ENCODE results near the gene BRICD5. TPM values are rescaled to one million over a fixed set of nuclear protein-coding genes. Genes with fewer than 3 reads are reported as not detected.
A peak's percentile ranks its signal among the peaks of the same experiment; 100 is the strongest.
"Not testable (repeated sequence)": the region's sequence is repeated elsewhere in the genome, so short reads cannot be mapped to it uniquely, and the experiment has no call there.

BRICD5 gene
- total RNA-seq (2014; rRNA removed; shearing (Covaris generic)): 1.9 and 2.1 TPM in 2 replicates

DNA sequence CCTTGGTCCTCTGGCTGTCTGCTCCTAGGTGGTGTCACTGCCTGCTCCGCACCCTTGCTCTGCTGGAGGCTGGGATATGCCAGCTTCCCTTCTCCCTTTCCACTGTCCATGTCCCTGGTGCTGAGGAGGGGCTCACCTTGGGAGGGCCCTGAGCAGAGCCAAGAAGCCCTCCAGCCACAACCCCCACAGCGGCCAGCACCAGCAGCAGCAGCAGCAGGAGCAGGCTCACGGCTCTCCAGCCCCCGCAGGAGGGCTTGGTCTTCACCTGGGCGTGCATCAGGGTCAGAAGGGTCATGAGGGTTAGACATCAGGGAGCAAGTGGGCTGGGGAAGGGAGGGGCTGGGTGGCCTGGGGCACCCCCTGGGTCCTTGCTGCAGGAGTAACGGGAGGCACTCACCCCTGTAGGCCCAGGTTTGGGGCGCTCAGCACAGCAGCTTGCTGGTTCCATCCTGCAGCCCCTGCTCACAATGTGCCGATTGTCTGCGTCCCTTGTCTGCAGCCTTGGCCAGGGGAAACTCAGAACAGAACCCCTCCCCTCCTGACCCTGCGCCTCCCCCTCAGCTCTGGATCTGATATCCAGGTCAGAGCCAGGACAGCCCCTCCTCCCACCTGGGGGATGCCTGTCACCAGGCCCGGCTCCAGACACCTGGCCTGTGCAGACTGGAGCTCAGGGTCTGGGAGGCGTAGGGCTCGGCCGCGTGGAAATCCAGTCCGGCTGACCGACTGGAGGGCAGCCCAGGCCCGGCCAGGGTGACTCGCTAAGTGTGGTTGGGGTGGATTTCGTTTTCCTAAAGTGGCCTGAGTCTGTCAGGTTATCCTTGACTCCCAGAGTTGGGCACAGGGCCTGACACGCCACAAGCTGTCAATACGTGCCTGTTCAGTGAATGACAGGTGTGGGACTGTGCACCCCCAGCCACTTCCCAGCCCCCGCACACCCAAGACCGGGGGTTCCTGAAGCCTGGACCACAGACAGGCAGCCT is at the start of gene BRICD5:
Gene BRICD5, minus strand, starts transcription at position 478 of the 980 bp plus-strand sequence. Its CDS starts 30 bp downstream, at position 448.
- in situ Hi-C loops (cut with HindIII; ENCODE audit: low sequenced_read_pairs): no loop called here
- DNase-seq (ENCODE audit: low spot score): no peak

DNA sequence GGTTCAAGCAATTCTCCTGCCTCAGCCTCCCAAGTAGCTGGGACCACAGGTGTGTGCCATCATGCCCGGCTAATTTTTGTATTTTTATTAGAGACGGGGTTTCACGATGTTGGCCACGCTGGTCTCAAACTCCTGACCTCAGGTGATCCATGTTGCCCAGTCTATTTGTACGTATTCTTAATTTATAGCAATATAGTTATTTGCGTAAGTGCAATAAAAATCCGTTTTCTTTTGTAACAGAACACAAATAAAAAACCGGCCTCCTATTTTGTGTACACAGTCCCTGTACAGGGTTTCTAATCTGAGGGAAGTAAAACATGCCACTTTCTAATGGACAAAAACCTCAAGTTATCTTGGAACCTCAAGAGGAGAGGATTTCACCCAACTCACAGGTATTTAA is 49.6 kb upstream of the BRICD5 start:
- in situ Hi-C loops (cut with HindIII; ENCODE audit: low sequenced_read_pairs): no loop called here
- DNase-seq (ENCODE audit: low spot score): no peak

DNA sequence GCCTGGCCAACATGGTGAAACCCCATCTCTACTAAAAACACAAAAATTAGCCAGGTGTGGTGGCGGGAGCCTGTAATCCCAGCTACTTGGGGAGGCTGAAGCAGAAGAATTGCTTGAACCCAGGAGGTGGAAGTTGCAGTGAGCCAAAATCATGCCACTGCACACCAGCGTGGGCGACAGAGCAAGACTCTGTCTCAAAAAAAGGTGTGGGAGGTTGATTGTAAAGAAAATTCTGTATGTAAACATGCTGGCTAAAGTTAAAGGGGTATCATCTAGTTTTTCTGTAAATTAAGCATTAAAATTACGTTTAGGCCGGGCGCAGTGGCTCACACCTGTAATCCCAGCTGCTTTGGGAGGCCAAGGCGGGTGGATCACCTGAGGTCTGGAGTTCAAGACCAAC is 47.9 kb upstream of the BRICD5 start:
- DNase-seq (ENCODE audit: low spot score); in situ Hi-C loops (cut with HindIII; ENCODE audit: low sequenced_read_pairs): not testable (repeated sequence)

DNA sequence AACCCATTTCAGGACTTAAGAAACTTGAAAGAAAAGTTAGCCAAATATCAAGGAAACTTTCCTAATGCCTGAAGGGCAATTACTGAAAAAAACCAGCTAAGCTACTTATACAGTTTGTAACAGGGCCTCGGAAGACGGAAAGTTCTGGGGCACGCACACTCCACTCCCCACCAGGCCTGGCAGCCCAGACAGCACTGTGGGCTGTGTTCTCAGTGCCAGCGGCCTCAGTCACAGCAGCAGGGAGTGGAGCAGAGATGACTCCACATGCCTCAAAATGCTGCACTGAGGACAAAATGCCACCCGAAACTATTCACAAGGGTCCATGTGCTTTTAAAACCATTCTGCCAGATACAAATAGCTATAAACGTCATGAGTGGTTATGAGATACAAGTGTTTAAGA is 47.1 kb upstream of the BRICD5 start:
- in situ Hi-C loops (cut with HindIII; ENCODE audit: low sequenced_read_pairs): no loop called here
- no peak for DNase-seq (ENCODE audit: low spot score)

DNA sequence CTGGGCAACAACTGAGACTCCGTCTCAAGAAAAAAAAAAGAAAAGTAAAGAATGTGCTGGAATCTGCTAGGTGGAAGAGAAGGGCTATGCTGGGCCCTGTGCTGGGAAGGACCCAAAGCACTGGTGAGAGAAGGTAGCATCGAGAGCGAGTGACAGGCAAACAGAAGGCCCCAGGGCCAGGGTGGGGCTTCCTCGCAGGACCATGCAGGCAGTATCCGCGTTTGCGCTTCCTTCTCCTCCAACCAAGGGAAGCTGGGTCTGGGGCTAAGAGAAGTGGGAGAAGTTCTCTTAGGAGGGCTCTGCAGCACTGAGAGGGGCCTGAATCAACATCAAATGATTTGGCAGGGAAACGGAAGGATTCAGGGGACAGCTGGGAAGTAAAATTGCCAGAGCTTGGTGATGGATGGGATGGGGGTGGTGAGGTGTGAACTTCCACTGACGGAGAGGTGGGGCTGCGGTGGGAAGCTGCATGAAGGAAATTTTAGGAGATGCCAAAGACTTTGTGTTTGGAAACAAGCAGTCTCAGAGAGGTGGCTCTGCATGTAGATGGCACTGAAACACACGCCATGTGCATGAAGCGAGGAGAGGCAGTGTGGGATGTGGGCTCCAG is 46.0 kb upstream of the BRICD5 start:
- DNase-seq (ENCODE audit: low spot score): no peak
- in situ Hi-C loops (cut with HindIII; ENCODE audit: low sequenced_read_pairs): no loop called here

DNA sequence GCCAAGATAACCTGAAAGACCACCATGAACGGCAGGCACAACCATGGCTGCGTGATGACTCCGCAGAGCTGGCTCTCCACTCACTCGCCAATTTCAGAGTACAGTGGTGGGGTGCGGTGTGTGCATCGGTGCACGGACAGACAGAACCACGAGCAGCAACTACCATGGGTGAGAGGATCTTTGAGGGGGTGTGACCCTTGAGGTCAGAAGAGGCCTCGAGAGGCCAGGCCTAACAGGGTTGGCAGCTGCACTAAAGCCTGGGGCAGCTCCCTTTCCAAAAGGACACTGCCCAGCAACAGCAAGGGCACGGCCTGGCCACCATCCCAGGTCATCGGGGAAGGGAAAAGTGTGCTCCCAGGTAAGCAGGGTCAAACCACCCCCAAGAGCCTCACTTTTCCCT is 42.6 kb upstream of the BRICD5 start:
- no peak for DNase-seq (ENCODE audit: low spot score)
- in situ Hi-C loops (cut with HindIII; ENCODE audit: low sequenced_read_pairs): no loop called here

DNA sequence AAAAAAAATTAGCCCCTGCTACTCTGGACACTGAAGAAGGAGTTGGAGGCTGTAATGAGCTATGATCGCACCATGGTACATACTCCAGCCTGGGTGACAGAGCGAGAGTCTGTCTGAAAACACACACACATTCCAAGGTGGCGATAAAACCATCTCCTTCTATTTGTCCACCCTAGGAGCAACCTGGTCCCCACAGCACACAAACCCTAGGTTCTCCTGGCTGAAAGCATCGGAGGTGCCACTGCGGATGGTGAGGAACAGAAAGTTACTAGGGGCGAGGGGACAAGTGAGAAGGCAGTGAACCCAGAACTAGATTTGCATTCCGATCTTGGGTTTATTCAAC is 42.1 kb upstream of the BRICD5 start:
- no peak for DNase-seq (ENCODE audit: low spot score)
- in situ Hi-C loops (cut with HindIII; ENCODE audit: low sequenced_read_pairs): no loop called here

DNA sequence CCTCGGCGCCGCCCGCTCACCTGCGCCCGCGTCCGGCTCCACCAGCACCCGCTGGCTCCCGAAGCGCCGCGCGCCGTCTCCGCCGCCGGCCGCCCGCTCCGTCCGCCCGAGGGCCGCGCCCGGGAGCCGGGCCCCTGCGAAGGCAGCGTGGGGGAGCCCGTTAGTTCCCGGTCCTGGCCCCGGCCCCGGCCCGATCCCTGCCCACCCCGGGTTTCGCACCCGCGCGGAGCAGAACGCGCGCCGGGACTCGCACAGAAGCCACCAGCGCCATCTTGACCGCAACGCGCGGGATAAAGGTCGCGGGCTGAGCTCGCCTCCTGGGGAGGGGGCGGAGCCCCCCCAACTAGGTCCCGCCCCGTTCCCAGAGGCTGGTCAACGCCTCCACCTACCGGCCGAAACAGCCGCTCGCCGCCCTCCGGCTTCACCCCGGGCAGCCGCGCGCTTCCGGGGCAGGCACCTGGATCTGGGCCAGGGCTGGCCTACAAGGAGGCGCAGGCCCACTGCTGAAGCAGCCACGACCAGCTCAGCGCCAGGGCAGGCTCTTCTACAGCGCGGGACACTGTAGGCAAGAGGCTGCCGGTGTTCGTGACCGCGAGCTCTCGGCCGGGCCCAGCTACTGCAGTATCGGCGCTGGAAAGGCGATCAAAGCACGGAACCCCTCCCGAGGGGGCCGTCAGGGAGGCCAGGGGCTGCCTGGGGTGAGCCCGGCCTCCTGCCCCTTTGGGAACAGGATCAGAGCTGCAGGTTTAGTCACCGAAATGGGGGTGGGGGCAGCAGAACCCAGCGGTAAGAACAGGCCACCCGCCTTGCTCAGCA is 40.8 kb upstream of the BRICD5 start, which contains the start of gene ECI1:
Gene ECI1, minus strand, starts transcription at position 292 of the 816 bp plus-strand sequence. Its CDS starts 21 bp downstream, at position 271.
- in situ Hi-C loops (cut with HindIII; ENCODE audit: low sequenced_read_pairs): no loop called here
- peak; percentile 94 for DNase-seq (ENCODE audit: low spot score)

DNA sequence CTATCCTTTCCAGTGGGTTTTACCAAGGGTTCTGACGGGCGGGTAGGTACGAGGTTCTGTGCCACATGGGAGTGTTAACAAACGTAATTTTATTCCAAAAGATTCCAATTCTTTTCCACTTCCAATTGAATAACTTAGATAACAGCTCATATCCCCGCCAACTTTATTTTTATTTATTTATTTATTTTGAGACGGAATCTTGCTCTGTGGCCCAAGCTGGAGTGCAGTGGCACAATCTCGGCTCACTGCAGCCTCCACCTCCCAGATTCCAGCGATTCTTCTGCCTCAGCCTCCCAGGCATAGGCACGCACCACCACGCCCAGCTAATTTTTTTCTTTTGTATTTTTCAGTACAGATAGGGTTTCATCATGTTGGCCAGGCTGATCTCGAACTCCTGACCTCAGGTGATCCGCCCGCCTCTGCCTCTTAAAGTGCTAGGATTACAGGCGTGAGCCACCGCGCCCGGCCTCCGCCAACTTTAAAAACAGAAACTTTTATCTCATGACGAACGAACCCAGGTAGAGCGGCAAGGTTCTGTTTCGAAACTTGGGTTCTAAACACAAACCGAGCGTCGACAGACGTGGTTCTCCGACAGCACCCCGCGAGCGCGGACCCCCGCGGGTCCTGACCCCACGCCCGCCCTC is 40.1 kb upstream of the BRICD5 start:
- DNase-seq (ENCODE audit: low spot score): peak; percentile 15
- in situ Hi-C loops (cut with HindIII; ENCODE audit: low sequenced_read_pairs): no loop called here

DNA sequence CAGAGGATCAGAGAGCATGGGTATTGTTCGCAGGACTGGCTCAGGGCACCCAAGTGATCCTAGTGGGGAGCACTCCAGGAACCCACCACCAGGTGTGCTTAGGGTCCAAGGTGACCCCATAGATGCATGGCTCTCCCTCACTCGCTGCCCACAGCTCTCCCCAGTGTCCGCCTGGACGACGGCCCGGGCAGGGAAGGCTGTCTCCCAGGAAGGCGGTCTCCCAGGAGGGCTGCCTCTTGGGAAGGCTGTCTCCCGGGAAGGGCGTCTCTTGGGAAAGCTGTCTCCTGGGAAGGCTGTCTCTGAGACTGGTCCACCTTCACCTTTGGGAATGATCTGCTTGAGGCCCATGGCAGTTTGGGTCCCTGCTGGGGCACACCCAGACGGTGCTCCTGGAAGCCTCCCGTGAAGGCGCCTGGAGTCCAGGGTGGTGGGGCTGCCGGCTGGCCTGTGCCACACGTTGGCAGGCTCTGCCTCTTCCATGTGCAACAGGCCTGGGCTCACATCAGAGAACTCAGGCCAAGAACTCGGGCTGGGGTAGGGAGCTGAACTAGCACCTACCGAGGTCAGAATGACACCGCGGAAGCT is 35.7 kb upstream of the BRICD5 start:
- in situ Hi-C loops (cut with HindIII; ENCODE audit: low sequenced_read_pairs): no loop called here
- DNase-seq (ENCODE audit: low spot score): no peak

DNA sequence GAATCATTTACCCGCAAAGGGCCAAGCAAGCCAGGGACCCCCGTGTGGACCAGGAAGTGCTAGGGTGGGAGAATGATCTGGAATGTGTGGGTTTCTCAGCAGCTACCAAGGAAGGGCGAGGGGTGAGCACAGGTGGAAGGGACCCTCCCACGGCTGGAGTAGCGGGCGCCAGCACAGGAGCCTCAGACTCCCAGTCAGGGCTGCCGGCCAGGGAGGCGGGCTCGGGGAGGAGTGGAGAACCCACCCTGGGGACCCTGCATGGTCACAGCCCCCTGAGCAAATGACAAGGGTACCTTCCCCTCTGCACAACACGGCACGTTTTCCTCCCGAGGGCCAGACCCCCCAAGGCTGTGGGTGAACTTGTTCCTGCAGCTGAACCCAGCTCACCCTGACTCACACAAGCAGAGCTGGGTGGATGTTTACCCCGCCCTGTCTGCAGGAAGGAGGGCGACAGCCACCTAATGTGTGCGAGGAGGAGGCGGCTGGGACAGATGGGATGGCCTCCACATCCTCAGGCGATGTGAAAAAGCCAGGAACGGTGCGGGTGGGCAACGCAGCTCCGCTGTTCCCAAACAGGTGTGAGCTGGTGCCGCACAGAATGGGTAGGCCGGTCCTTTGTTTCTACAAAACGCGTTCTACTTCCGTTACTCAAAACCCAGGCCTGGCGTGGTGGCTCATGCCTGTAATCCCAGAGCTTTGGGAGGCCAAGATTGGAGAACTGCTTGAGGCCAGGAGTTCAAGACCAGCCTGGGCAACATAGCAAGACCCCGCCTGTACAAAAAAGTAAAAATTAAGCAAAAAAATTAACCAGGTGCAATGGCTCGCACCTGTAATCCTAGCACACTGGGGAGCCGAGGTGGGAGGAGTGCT is 34.5 kb upstream of the BRICD5 start:
- DNase-seq (ENCODE audit: low spot score): no peak

DNA sequence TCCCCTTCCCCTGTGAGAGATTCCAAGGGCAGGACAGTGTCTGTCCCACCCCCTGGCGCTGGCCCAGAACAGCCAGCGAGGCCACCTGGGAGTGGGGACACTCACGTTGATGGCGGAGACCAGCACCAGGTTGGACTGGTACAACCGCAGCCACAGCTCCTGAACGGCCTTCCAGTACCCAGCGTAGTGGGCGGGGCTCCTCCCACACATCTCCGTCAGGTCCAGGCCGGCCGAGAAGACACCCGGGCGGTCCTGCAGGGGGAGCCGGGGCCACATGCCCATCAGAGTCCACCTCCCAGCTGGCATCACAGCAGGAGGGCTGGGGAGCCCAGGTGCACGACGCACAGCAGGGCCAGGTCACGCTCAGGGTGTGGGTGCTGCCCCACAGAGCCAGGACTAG is 33.6 kb upstream of the BRICD5 start:
- DNase-seq (ENCODE audit: low spot score): no peak
- in situ Hi-C loops (cut with HindIII; ENCODE audit: low sequenced_read_pairs): no loop called here

More for the DNA sequence above, 34.5 kb upstream of the BRICD5 start:
- in situ Hi-C loops (cut with HindIII; ENCODE audit: low sequenced_read_pairs): no loop called here

DNA sequence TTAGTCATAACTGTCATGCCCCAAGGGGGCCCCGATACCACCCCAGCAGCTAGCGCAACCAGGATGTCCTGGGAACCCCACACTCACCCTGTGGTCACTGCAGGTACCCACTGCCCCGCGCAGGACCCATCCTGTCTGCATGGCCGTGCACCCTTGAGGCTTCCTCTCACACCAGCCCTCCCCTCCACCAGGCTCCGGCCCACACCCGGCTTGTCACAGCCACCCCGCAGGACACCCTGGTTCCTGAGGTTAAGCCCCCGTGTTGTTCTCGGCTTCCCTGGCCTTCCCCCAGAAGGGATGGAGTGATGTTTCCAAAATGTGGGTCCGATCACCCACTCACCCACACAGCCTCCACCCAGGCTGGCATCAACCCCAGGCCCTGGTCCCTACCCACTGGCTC is 33.1 kb upstream of the BRICD5 start:
- in situ Hi-C loops (cut with HindIII; ENCODE audit: low sequenced_read_pairs): no loop called here
- DNase-seq (ENCODE audit: low spot score): no peak

DNA sequence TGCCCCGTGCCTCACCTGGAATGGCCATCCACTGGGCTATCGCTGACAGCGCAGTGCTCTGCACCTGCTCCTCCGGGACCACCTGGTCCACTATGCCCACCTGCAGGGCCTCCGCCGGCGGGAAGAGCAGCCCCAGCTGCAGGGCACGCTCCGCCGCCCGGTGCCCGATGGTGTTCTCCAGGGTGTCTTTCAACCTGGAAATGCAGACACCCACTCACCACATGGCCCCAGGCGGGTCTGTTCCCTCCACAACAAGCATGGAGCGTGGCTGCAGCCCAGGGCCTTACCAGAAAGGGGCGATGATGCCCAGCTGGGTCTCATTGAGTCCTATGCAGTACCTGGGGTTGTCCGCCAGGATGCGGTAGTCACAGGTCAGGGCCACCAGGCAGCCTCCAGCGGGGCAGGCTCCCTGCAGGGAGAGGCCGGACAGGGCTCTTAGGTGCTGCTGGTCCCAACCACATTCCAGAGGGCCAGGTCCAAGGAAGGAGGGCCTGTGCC is 32.4 kb upstream of the BRICD5 start:
- in situ Hi-C loops (cut with HindIII; ENCODE audit: low sequenced_read_pairs): no loop called here
- no peak for DNase-seq (ENCODE audit: low spot score)

DNA sequence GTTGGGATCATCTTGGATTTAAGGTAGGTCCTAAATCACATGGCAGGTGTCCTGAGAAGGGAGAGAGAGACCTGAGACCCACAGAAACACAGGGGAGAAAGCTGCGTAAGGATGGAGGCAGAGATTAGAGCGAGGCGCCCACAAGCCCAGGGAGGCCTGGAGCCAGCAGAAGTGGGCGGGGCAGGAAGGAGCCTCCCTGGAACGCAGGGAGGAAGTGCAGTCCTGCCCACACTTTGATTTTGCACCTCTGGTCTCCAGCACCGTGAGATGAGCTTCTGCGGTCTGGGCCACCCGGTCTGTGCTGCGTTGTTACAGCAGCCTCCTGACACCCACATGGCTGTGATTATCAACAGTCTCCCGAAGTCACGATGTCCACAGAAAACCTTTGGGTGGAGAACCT is 31.9 kb upstream of the BRICD5 start:
- in situ Hi-C loops (cut with HindIII; ENCODE audit: low sequenced_read_pairs): no loop called here
- no peak for DNase-seq (ENCODE audit: low spot score)

DNA sequence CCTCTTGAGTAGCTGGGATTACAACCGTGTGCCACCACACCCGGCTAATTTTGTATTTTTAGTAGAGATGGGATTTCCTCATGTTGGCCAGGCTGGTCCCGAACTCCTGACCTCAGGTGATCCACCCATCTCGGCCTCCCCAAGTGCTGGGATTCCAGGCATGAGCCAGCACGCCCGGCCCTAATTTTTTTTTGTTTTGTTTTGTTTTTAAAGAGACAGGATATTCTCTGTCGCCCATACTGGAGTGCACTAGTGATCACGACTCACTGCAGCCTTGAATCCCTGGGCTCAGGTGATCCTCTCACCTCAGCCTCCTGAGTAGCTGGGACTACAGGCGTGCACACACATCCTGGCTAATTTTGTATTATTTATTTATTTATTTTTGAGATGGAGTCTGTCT is 29.7 kb upstream of the BRICD5 start:
- in situ Hi-C loops (cut with HindIII; ENCODE audit: low sequenced_read_pairs); DNase-seq (ENCODE audit: low spot score): not testable (repeated sequence)

DNA sequence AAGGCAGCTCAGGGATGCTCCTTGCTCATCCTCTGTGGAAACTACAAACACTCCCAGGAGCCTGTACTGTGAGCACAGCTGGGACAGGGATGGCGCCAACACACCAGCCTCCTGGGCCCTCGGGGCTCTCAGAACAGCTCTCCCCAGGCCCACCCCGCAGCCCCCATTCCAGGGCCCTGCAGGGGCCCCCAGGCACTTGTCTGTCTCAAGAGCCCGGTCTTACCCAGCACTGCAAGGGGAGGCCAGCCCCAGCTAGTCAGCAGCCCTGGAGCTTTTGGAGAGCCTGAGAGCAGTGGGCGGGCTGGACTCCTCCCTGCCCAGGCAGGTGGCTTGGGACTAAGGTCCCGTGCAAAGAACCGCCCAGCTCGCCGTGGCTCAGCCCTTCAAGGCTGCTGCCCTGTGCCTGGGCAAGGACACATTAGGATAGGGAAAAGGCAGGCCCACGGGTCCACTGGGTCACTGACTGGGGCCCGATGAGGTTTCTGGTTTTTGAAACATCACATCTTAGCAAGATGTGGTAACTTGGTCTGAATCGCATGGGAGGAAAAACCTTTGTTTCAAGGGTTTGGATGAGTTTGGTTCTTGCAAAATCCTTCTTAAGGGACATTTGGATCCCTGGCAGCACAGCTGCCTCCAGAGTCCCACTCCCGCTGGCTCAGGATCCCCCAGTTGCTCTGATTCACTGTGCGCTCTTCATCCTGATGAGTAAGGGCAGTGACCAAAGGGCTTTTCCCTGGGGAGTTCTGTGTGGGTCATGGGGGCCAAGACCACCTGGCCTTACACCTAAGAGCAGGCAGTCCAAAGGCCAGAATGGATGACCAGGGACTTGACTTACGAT is 28.4 kb upstream of the BRICD5 start:
- no peak for DNase-seq (ENCODE audit: low spot score)
- in situ Hi-C loops (cut with HindIII; ENCODE audit: low sequenced_read_pairs): no loop called here

All from G401 (cell line).